HG03378 (cell line): Measurements from ENCODE around the gene ADAMTS12.
"Not testable (repeated sequence)": the region's sequence is repeated elsewhere in the genome, so short reads cannot be mapped to it uniquely, and the experiment has no call there.

Source experiments
- ATAC-seq: cut with Tn5 transposase; IDR thresholded peaks from one replicate; pipeline ENCODE4 v1.9.1; 2021; ENCODE audit warnings: mild to moderate bottlenecking, moderate library complexity; ENCODE audit not compliant: unreplicated experiment

ADAMTS12 gene

DNA sequence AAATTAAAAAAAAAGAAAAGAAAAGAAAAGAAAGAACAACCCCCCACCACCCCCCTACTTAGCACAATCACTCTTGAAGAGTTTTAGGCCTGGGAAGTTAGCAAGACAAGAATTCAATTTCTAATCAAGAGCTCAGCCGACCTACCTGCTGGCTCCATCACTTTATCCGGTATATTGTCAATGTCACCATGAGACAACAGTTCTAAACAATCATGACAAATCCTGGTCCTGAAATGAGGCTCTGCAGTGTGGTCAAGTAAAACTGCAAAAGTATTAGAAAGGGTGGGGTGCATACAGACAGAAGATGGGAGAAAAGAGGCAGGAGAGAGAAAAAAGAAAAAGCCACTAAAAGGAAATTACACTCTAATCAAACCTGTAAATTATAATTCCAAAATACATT is 287.3 kb downstream of the ADAMTS12 start:
- no peak for ATAC-seq

DNA sequence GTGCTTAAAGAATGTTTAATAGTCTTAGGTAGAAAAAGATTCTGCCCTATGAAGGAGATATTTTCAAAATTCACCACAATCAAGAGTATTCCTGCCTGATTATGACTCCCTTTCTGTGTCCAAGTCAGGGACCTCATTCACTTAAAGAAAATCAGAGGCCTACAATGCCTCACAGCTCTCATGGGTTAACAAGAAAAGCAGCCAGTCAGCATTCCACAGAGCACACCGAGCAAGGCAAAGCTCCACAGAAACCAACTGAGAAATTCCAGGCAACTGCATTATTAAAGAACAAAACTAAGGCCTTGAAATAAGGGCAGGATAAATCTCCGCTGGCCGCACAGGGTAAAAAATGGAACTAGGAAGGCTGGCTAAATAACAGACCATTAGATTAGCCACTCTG is 289.9 kb downstream of the ADAMTS12 start:
- ATAC-seq: no peak

DNA sequence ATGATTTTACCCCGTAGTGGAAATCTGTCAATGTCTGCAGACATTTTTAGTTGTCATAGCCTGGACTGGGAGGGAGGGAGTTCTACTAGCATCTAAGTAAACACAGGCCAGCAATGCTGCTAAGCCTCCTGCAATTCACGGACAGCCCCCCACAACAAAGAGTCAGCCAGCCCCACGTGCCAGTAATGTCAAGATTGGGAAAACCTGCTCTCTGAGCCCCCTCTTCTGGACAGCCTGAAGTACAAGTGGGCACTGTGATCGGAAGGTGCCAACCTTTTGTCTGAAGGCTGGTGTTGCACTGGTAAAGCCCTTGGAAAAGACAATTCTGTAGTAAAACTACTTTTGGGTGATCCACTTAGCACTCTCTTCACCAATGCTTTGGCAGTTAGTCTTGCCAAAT is 296.5 kb downstream of the ADAMTS12 start:
- no peak for ATAC-seq

DNA sequence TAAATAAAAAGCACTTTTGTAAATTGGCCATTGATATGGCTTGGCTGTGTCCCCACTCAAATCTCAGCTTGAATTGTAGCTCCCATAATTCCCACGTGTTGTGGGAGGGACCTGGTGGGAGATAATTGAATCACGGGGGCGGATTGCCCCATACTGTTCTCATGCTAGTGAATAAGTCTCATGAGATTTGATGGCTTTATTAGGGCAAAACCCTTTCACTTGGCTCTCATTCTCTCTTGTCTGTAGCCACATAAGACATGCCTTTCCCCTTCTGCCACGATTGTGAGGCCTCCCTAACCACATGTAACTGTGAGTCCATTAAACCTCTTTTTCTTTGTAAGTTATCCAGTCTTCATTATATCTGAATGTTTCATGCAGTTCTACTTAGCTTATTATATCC is 297.8 kb downstream of the ADAMTS12 start:
- no peak for ATAC-seq

DNA sequence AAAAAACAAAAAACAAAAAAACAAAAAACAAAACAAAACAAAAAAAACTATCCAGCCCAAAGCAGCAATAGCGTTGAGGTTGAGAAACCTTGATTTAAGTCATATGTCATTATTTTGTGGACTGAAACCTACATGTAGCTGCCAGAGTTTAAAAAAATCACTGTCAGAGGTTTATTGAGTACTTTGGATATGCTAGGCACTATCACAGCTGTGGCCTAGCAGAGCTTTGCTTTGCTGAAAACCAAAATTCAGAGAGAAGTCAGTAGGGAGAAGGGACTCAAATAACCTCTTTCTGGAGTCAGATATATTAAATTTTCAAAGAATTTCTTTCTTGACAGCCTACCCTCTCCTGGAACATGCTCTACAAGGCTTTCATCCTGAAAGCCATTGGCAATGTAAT is 299.5 kb downstream of the ADAMTS12 start:
- no peak for ATAC-seq

DNA sequence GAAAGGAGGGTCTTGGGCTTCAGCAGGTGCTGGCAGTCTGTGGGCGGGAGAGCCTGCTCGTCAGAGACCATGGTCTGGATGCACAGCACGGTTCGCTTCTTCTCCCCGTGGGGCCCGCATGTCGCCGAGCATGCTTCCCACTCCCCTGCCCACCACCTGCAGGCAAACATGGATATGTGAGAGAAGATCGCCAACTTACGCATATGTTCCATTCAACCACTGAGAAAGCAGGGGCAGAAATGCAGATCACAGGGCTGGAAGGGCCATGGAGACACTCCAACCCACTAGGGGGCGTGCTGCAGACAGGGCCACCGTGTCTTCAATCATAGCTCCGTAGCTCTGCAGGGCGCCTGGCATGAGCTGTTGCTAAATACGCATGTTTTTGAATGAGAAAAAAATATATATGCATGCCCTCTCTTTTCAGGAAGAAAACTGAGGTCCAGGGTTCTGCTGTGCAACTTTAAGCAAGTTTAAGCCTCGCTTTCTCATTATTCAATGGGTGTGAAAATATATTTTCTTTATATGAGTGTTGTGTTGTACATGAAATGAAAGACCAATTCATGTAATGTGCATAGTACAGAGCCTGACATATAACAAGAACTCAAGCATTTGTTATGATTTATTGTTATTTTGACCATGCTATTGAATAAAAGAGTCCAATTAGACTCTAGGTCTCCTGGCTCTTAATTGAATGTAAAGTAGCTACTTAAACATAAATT is 303.0 kb downstream of the ADAMTS12 start:
- ATAC-seq: no peak

DNA sequence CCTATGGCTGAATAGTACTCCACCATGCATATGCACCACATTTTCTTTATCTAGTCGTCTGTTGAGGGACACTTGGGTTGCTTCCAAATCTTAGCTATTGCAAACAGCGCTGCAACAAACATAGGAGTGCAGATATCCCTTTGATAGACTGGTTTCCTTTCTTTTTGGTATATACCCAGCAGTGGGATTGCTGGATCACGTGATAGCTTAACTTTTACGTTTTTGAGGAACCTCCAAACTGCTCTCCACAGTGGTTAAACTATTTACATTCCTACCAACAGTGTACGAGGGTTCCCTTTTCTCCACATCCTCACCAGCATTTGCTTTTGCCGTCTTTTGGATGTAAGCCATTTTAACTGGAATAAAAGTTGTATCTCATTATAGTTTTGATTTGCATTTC is 308.5 kb downstream of the ADAMTS12 start:
- ATAC-seq: no peak

DNA sequence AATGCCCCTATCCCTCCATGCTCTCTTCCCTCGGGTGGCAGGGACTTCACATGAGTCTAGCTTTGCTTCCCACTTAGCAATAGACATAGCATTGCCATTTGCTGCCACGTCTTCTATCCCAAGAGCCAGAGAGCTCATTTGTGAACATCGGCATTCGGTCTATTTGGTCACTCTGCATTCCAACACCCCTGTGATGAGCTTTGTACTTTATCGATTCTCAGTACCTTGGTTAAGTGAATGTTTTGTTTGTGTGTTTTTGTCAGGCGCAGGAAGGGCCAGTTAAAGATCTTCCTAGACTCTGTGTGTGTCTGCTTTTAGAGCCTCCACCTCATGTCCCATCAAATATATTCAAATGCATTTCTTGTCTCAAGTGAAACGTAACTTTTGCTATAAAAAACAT is 309.4 kb downstream of the ADAMTS12 start:
- no peak for ATAC-seq

DNA sequence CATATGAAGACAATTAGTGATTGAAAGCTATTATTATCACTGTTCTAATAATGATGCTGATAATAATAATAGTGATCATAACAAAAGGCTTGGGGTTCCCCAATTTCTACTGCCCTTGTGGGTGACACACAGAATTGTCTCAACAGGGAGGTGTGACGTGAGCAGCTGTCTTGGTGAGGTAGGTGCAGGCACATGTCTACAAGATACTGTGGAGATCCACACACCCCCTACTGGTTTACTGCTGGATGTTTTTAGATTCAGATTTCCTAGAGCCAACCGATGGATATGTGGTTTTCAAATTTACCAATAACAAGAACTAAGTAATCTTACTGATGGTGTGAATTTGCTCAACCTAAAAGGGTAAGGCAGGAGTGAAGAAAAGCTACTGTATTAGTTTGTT is 312.0 kb downstream of the ADAMTS12 start:
- no peak for ATAC-seq

DNA sequence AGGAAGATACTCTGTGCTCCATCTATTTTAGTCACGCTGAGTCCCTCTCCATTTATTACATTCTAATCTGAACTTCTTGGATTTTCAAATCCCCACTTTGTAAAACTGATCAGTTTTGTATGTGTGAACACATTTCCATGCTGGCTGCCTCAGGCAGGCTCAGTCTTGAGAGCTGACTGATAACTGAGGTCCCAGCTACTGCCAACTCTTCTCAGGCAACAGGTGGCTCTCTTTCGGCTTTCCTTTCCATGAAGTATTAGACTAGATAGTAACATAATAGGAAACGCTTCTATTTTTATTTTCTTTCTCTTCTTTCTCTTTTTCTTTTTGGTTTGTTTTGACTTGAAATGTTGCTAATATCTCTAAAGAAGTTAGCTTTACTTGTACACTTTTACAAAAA is 312.6 kb downstream of the ADAMTS12 start:
- ATAC-seq: no peak

DNA sequence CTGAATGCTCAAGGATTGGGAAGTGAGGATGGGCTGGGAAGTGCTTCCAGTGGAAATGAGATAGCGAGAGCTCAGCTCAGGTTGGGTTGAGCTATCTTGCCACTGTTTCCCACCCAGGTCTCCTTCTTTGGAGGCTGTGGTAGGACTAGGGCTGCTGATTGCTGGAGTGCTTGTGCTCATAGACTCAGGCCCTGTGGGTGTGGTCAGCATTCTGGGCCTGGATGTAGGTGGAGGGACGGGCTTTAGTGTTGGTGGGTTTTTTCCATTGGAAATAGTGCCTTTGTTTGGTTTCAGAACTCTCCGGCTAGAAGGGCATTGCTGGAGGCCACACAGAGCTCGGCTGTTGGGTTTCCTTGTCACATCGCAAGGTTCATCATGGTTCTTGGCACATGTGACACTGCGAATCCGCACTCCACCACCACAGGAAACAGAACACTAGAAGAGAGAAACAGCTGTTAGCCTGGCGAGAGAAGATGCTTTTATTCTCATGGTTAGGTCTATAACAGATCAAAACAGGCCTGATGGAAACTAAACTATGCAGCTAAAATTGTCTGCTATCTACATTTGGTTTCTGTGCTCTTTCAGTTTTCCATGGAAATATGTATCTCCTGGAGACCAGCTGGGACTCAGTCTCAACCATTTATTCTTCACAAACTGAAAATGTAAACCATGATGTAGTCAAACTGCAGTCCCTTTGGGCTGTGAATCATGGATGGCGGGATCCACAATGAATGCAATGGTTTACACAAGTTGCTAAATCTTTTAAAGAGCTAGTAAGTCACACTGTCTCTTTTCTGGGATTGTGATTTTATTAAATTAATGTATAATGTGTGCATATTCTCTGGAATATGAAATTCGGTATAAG is 314.8 kb downstream of the ADAMTS12 start:
- ATAC-seq: no peak

DNA sequence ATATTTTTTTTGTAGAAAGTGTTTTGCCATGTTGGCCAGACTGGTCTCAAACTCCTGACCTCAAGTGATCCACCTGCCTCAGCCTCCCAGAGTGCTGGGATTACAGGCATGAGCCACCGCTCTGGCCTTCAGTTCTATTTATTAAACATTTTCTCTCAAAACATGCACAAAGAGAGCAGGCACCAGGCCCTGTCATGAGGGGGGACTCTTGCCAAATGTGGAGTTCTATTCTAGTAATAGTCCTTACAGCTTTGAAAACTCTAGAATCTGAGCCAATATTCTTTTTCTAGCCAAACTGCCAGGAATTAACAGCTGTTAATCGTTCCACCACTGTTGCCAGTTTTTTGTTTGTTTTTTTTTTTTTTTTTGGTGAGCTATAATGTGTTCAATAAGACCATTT is 326.5 kb downstream of the ADAMTS12 start:
- no peak for ATAC-seq

DNA sequence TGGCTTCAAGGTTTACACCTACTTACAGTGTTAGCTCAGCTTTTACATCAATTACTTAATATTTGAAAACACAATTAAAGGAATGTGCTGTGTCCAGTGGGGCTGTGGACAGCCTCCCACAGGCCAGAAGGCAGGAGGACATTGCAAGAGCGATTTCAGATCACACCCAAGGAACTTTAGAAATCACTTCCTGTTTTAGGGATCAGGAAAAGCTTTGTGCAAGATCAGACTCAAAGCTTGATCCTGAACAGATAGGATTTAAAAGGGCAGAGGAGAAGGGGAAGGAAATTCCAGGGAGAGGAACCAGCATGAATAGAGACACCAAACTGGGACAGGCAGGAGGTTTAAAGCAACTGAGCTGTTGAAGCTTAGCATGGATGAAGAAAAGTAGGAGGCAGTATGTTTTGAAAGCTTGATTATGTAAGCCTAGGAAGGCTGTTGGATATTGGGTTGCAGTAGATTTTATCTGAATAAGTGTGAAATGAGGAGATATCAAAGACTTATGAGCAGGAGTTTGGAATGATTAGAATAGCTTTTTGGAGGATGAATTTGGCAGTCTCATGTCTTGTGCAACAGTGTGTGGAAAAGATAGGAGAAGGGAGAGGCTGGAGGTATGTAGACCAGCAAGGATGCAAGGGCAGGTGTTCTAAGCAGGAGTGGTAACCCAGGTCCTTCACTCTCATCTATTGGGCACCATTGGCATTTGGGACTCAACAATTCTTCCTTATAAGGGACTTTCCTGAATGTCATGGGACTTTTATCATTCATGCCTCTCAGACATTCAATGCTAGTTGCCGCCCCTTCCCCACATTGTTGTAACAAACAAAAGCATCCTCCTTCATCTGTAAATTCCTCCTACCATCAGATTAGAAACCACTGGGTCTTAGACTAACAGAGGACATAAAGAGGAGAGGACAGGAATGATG is 327.5 kb downstream of the ADAMTS12 start:
- ATAC-seq: no peak

DNA sequence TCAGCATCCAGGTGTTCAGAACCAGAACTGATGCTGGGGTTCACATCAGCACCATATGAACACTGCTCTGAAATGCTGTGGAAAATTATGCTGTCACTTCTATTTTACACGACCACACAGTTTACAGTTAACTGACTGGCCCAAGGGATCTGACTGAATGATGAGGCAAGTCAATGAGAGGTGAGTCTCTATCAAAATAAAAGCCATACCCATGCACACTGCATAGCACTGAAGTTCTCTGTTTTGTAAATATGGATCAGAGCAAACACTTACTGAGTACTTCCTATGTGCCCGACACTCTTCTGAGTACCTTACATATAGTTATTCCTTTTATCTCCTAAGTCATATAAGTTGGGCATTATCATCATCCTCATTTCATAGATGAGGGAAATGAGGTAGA is 328.3 kb downstream of the ADAMTS12 start:
- no peak for ATAC-seq

DNA sequence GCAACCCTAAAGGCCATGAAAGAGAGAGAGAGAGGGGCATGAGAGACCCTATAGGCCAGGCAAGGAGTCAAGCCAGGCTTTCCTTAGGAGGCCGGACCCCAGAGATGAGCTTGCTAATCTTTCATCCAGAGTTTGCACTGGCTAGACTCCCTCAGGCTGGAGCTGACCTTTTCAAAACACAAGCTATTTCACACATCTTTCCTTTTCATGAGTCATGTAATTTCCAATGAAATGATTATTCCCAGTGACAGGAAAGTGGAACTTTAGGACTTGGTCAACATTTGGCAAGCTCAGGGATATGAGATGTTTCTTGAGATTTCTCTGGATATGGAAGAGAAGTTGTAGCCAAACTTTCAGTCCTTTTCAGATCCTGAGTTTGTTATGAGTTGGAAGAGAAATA is 333.3 kb downstream of the ADAMTS12 start:
- no peak for ATAC-seq

DNA sequence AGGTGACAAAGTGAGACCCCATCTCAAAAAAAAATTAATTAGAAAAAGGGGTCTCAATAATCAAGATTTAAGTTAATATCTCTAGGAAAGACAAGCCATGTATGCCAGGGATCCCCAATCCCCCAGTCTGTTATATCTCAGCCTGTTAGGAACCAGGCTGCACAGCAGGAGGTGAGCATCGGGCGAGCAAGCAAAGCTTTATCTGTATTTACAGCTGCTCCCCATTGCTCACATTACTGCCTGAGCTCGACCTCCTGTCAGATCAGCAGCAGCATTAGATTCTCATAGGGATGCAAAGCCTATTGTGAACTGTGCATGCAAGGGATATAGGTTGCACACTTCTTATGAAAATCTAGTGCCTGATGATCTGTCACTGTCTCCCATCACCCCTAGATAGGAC is 334.2 kb downstream of the ADAMTS12 start:
- no peak for ATAC-seq

DNA sequence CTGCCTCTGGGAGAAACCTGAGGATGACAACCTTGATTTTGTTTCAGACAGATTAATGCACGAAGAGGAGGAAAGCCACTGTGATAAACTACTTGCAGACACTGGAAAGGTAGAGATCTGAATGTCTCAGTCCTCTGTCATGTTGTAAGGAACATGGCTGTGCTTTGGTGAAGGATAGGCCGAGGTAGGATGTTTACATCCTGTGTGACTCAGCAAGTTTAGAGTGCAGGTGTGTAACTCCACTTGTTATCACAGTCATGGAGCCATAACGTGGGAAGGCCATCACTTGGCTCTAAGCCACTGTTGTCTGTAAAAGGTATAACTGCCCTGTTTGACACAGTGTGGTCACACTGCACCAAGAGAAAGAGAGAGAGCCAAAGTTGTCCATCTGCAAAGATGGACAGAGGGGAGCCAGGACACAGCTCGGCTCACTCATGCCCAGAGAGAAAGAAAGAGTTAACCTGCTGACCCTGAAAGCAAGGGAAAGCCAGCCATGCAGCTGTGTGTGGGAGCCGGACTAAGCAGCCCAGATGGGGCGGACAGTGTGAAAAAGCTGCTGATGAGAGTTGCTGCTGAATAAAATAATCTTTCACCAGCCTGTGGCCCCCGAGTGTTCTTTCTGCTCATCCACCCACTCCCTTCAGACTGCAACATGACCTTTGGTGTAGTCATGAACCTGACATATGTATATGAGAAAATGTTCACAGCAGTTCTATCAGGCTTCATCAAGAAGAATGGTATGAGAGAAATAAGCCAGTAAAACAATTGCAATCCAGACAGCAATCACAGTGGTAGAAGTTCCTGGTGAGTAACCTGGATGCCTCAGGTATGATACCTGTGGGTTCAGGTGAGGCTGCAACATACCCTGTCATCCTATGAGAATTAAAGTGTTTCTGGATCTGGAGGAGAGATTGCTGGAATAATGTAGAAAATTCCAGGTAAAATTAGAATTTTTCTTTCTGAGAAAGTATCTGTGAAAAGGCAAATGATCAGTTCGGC is 335.2 kb downstream of the ADAMTS12 start:
- ATAC-seq: no peak

DNA sequence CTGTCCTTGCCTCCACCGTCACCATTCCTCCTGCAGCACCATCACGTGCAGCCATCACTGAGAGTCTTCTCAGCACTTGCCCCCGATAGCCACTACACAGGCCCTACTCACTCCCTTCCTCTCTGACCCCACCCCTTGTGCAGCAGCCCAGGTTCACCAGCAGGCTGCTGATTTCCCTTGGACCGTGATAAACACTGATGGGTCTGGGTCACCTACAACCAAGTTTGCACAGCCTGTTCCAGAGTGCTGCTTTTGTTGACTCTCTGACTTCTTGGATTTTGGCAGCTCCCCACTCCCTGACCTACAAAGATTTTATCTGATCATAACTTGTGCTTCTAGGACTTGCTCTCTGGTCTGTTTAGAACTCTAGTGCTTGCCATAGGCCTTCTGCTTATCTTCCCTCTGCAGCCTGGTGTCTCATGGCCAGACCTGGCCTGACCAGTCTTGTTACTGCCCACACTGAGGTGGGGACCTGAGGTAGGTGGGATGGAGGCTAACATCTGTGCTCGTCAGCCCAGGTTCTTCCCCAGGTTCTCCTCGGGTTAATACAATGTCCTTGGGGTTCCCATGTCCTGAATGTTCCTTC is 341.7 kb downstream of the ADAMTS12 start:
- no peak for ATAC-seq

DNA sequence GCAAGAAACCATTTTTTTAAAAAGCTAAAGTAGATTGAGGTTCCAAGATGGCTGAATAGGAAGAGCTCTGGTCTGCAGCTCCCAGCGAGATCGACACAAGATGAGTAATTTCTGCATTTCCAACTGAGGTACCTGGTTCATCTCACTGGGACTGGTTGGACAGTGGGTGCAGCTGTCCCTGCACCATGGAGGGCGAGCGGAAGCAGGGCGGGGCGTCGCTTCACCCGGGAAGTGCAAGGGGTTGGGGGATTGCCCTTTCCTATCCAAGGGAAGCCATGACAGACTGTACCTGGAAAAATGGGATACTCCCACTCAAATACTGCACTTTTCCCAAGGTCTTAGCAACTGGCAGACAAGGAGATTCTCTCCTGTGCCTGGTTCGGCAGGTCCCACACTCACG is 352.0 kb downstream of the ADAMTS12 start:
- not testable (repeated sequence) for ATAC-seq

DNA sequence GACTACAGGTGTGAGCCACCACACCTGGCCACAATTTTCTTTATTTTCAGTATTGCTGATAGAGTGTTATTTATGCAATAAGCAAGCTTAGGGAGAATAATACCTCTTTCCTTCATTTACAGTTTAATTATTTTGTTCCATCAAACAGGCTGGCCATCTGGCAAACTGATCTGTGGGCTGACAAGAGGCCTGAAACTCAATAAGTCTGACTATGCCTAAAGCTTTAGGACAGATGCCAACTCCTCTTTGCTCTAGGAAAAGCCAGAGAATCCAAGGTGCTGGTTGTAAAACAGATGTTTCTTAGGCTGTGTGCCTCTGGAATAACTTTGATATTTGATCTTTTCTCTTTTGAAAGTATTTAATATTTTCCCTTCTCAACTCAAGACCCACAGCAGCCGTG is 352.6 kb downstream of the ADAMTS12 start:
- ATAC-seq: no peak
